Peyer's patch (tissue), 4 donors: ENCODE measurements around the gene TMEM238. TPM values are rescaled to one million over a fixed set of nuclear protein-coding genes. Genes with fewer than 3 reads are reported as not detected.
"Not testable (repeated sequence)": the region's sequence is repeated elsewhere in the genome, so short reads cannot be mapped to it uniquely, and the experiment has no call there.

Experiments used
- DNase-seq, 3 donors: peaks; one replicate each; pipeline ENCODE4 v3.0.0-alpha.2; 2017 to 2019
- H3K27ac ChIP-seq, 4 donors: fragments of 200-600 bp; sonication (generic); one replicate each; pipeline ENCODE4 v1.5.1; 2016 to 2019
- H3K27me3 ChIP-seq, 2 donors: fragments of 200-600 bp; sonication (generic); one replicate each; pipeline ENCODE4 v1.5.1; 2019
- H3K36me3 ChIP-seq, 3 donors: fragments of 200-600 bp; sonication (generic); one replicate each; pipeline ENCODE4 v1.5.1; 2016 to 2019
- H3K4me1 ChIP-seq, 4 donors: fragments of 200-600 bp; sonication (generic); one replicate each; pipeline ENCODE4 v1.5.1; 2016 to 2019
- H3K4me3 ChIP-seq, 4 donors: fragments of 200-600 bp; sonication (generic); 1 replicate in 3 of 4; 2 replicates in 1 of 4; pipeline ENCODE4 v1.5.1; 2016 to 2019; ENCODE audit warnings: mild to moderate bottlenecking in 1 of 4
- H3K9me3 ChIP-seq, 4 donors: fragments of 200-600 bp; sonication (generic); one replicate each; pipeline ENCODE4 v1.5.1; 2016 to 2019; ENCODE audit warnings: mild to moderate bottlenecking in 1 of 4
- CTCF ChIP-seq, 6 experiments: fragments of 450-650 bp in 4 of 6; fragments of 200-600 bp in 2 of 6; sonication (generic) in 1 of 6; IDR thresholded peaks; one replicate each; pipeline ENCODE4 v1.5.1; 2017 to 2019; ENCODE audit warnings: antibody characterized with exemption in 6 of 6, mild to moderate bottlenecking in 3 of 6, moderate library complexity in 1 of 6
- POLR2A ChIP-seq, 2 donors: fragments of 450-650 bp; IDR thresholded peaks; one replicate each; pipeline ENCODE4 v1.5.1; 2017; ENCODE audit warnings: antibody characterized with exemption in 2 of 2, mild to moderate bottlenecking in 2 of 2, moderate library complexity in 2 of 2
- total RNA-seq, 4 donors: library from RNA; depleted of rRNA; stranded (reverse); fragments of >200 nt; gene quantifications; one replicate each; pipeline ENCODE4 v1.1.0, GENCODE V29; 2016

Gene TMEM238
- total RNA-seq, 4 donors from 2014 or later: 19.8 to 75.8 (median 61.6) TPM

DNA sequence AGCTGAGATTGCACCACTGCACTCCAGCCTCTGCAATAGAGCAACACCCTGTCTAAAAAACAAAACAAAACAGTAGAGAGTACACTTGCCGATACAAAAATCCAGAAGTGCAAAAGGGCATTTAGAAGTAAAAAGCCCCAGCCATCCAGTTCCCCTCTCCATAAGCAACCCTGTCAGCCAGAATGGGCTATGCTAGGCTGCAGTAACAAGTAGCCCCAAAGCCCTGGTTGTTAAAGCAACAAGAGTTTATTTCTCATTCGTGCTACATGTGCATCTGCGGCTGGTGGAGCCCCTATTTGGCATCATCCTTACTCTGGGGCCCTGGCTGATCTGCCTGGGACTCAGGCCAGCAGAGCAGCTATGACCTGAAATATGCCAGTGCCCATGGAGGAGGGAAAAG lies 40.4 kb upstream of the TMEM238 start:
- no peaks in the 10 kb centered on the region for H3K27me3 ChIP-seq
- H3K4me3 ChIP-seq: no peak overlapping the region
- H3K9me3 ChIP-seq: no peaks in the 10 kb centered on the region
- no peak for DNase-seq
- no peaks in the 10 kb centered on the region for H3K4me1 ChIP-seq
- TF ChIP-seq POLR2A (IDR thresholded peaks at IDR 0.05): no peak
- no peaks in the 10 kb centered on the region for H3K36me3 ChIP-seq
- H3K27ac ChIP-seq: no peak overlapping the region

- Histone ChIP-seq H3K36me3 (no peaks in the 10 kb centered on the region), H3K4me3 (no peak overlapping the region), H3K27me3 (no peaks in the 10 kb centered on the region), H3K4me1 (no peaks in the 10 kb centered on the region), H3K9me3 (no peaks in the 10 kb centered on the region), H3K27ac (no peak overlapping the region)
- no peak for DNase-seq
- TF ChIP-seq POLR2A (IDR thresholded peaks at IDR 0.05): no peak
These were observed 39.3 kb upstream of the TMEM238 start for GRCh38 chr19:55423225-55424005.

- H3K27me3 ChIP-seq, H3K36me3 ChIP-seq, H3K4me3 ChIP-seq, H3K9me3 ChIP-seq, H3K4me1 ChIP-seq, H3K27ac ChIP-seq: not testable (repeated sequence)
- DNase-seq: peak in 1 of 3 donors; percentile 56
These were observed 37.2 kb upstream of the TMEM238 start for GRCh38 chr19:55421281-55421680.

DNA sequence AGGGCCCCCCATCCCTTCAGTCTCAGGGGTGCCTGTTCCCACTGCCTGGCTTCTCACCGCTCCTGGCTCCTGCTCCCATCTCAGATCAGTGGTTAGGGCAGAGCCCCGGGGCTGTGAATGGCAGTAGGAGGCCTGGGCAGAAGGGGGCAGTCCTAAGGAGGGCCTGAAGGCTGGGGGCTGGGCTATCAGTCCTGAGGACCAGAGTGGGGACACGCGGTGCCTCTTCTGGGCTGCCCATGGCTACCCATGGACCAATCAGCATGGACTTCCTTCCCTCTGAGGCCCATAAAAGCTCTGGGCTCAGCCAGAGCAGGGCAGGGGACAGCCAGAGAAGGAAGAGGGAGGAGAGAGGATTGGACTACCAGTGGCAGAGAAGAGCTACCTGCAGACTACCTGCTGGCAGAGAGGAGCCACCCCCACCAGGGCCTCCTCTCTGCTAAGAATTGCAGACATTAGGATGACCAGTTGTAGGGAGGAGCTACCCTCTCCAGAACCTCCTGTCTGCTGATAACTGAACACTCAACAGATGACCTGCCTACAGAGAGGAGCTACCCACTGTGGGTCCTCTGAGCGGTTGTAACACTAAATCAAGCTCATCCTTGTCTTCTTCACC lies 35.6 kb upstream of the TMEM238 start:
- Histone ChIP-seq H3K27ac (no peak overlapping the region), H3K4me3 (no peak overlapping the region), H3K4me1 (no peaks in the 10 kb centered on the region), H3K27me3 (no peaks in the 10 kb centered on the region), H3K9me3 (no peaks in the 10 kb centered on the region), H3K36me3 (no peaks in the 10 kb centered on the region)
- DNase-seq: no peak
- TF ChIP-seq POLR2A (IDR thresholded peaks at IDR 0.05) (no peak), CTCF (IDR thresholded peaks at IDR 0.05) (no peak)

GRCh38 chr19:55419103-55419502 lies 35.0 kb upstream of the TMEM238 start:
- no peak for DNase-seq
- no peaks in the 10 kb centered on the region for H3K36me3 ChIP-seq
- no peak overlapping the region for H3K4me3 ChIP-seq
- no peak overlapping the region for H3K27ac ChIP-seq
- no peak for TF ChIP-seq POLR2A (IDR thresholded peaks at IDR 0.05)
- TF ChIP-seq CTCF (IDR thresholded peaks at IDR 0.05): no peak
- H3K9me3 ChIP-seq: no peaks in the 10 kb centered on the region
- H3K27me3 ChIP-seq: no peaks in the 10 kb centered on the region
- no peaks in the 10 kb centered on the region for H3K4me1 ChIP-seq

DNA sequence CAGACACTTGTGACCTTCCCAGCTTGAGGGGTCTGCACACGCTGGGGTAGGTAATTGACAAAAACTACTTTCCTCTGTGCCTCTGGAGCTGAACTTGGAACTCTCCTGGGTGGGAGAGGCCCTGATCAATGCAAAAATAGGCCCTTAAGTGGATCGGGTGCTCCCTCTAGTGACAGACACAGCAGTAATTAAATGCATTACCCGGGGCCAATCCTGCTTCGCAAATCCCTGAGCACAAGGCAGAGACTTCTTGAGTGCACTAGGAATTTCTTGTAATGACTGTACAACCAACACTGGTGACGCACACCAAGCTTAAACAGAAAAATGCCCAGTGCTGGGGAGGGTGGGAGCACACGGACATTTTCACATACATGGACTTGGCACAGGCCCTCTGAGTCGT lies 34.1 kb upstream of the TMEM238 start:
- no peak for TF ChIP-seq POLR2A (IDR thresholded peaks at IDR 0.05)
- TF ChIP-seq CTCF (IDR thresholded peaks at IDR 0.05): peak in 5 of 6 experiments; percentile 18 to 86 (median 81)
- H3K4me1 ChIP-seq: no peaks in the 10 kb centered on the region
- no peaks in the 10 kb centered on the region for H3K27me3 ChIP-seq
- no peaks in the 10 kb centered on the region for H3K9me3 ChIP-seq
- no peaks in the 10 kb centered on the region for H3K36me3 ChIP-seq
- no peak overlapping the region for H3K27ac ChIP-seq
- peak in 2 of 3 donors; percentile 40 to 81 for DNase-seq
- H3K4me3 ChIP-seq: no peak overlapping the region

DNA sequence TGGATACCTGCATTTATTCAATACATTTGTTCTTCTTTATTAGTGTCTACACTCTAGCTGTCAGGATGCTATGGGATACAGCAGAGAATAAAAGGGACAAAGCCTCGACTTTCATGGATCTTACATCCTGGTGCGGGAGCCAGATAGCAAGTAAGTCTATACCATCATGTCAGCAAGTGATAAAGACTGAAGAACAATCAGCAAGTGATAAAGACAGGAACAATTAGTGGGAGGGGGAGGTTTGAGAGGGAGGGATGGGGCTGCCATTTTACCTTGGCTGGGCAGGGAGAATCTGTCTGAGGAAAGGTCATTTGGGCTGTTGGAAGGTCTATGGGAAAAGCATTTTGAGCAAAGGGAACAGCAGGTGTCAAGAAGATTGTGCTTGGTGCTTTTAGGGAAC lies 26.1 kb upstream of the TMEM238 start:
- TF ChIP-seq CTCF (IDR thresholded peaks at IDR 0.05) (no peak), POLR2A (IDR thresholded peaks at IDR 0.05) (no peak)
- Histone ChIP-seq H3K4me1 (peaks cover 6 to 18% (median 9%) of the 10 kb centered on the region in 4 donors), H3K36me3 (peaks cover 0 to 9% (median 0%) of the 10 kb centered on the region in 3 donors), H3K27ac (no peak overlapping the region), H3K9me3 (no peaks in the 10 kb centered on the region), H3K4me3 (no peak overlapping the region), H3K27me3 (no peaks in the 10 kb centered on the region)
- DNase-seq: no peak

- H3K27ac ChIP-seq, H3K4me3 ChIP-seq, H3K9me3 ChIP-seq, H3K27me3 ChIP-seq, DNase-seq: not testable (repeated sequence)
- H3K36me3 ChIP-seq: peaks cover 0 to 15% (median 0%) of the 10 kb centered on the region in 3 donors
- H3K4me1 ChIP-seq: peaks cover 6 to 18% (median 9%) of the 10 kb centered on the region in 4 donors
These were observed 25.1 kb upstream of the TMEM238 start for GRCh38 chr19:55409179-55409578.
